ENCODE measurements around the gene PARP8.

DNA sequence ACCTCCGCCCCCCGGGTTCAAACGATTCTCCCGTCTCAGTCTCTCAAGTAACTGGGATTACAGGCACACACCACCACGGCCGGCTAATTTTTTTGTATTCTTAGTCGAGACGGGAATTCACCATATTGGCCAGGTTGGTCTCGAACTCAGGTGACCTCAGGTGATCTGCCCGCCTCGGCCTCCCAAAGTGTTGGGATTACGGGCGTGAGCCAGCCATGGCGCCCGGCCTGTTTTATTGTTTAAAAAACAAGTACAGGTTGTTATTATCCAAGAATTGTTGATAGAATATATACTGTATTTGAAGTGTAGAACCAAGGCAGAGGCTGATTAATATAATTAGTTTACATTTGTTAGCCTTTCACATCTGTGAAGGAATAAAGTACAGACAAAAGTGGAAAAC is 8.9 kb downstream of the PARP8 start:
- TF ChIP-seq, protein P1, sequence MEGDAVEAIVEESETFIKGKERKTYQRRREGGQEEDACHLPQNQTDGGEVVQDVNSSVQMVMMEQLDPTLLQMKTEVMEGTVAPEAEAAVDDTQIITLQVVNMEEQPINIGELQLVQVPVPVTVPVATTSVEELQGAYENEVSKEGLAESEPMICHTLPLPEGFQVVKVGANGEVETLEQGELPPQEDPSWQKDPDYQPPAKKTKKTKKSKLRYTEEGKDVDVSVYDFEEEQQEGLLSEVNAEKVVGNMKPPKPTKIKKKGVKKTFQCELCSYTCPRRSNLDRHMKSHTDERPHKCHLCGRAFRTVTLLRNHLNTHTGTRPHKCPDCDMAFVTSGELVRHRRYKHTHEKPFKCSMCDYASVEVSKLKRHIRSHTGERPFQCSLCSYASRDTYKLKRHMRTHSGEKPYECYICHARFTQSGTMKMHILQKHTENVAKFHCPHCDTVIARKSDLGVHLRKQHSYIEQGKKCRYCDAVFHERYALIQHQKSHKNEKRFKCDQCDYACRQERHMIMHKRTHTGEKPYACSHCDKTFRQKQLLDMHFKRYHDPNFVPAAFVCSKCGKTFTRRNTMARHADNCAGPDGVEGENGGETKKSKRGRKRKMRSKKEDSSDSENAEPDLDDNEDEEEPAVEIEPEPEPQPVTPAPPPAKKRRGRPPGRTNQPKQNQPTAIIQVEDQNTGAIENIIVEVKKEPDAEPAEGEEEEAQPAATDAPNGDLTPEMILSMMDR (IDR thresholded peaks at IDR 0.05), result no peak
- TF ChIP-seq POLR2AphosphoS5 (IDR thresholded peaks at IDR 0.05; ENCODE audit: insufficient read depth in 1 of 2, low read depth in 1 of 2), result no peak
